KMS-11 (cell line): Measurements from ENCODE around the gene UPF2.

Experiments
- H2AFZ ChIP-seq: fragments of 200-600 bp; sonication (generic); 2 replicates; pipeline ENCODE4 v1.6.1; 2016; ENCODE audit warnings: antibody characterized with exemption, mixed run types, low read depth
- H3K27ac ChIP-seq: fragments of 200-600 bp; sonication (generic); 2 replicates; pipeline ENCODE4 v1.6.1; 2016; ENCODE audit warnings: mild to moderate bottlenecking, mixed run types
- H3K27me3 ChIP-seq: fragments of 200-600 bp; sonication (generic); 2 replicates; pipeline ENCODE4 v1.6.1; 2017; ENCODE audit warnings: mild to moderate bottlenecking, low read depth, mixed run types, moderate library complexity; ENCODE audit not compliant: insufficient read depth
- H3K36me3 ChIP-seq: fragments of 200-600 bp; sonication (generic); 2 replicates; pipeline ENCODE4 v1.6.1; 2017; ENCODE audit warnings: mild to moderate bottlenecking, mixed run types; ENCODE audit not compliant: insufficient read depth
- H3K4me1 ChIP-seq: fragments of 200-600 bp; sonication (generic); 2 replicates; pipeline ENCODE4 v1.6.1; 2016; ENCODE audit warnings: mild to moderate bottlenecking, low read depth, mixed run types; ENCODE audit not compliant: poor library complexity, severe bottlenecking
- H3K4me2 ChIP-seq: fragments of 200-600 bp; sonication (generic); 2 replicates; pipeline ENCODE4 v1.7.0; 2016; ENCODE audit warnings: mild to moderate bottlenecking, mixed run types
- H3K4me3 ChIP-seq: fragments of 200-600 bp; sonication (generic); IDR thresholded peaks from 2 replicates; pipeline ENCODE4 v1.6.1; 2017; ENCODE audit warnings: low read depth, low read length, mixed read lengths; ENCODE audit not compliant: insufficient read depth
- H3K79me2 ChIP-seq: fragments of 200-600 bp; sonication (generic); 2 replicates; pipeline ENCODE4 v1.6.1; 2016; ENCODE audit warnings: low read depth, mixed run types; ENCODE audit not compliant: insufficient read depth
- H3K9ac ChIP-seq: fragments of 200-600 bp; sonication (generic); 2 replicates; pipeline ENCODE4 v1.6.1; 2016; ENCODE audit warnings: mild to moderate bottlenecking, mixed run types
- H4K20me1 ChIP-seq: fragments of 200-600 bp; sonication (generic); 2 replicates; pipeline ENCODE4 v1.6.1; 2016; ENCODE audit warnings: mild to moderate bottlenecking, mixed run types; ENCODE audit not compliant: insufficient read depth
- CTCF ChIP-seq: fragments of 200-600 bp; sonication (generic); conservative IDR thresholded peaks from 2 replicates; pipeline ENCODE4 v1.6.1; 2017; ENCODE audit warnings: low read depth, mild to moderate bottlenecking, antibody characterized with exemption, low read length, moderate library complexity, mixed read lengths

UPF2 gene

DNA sequence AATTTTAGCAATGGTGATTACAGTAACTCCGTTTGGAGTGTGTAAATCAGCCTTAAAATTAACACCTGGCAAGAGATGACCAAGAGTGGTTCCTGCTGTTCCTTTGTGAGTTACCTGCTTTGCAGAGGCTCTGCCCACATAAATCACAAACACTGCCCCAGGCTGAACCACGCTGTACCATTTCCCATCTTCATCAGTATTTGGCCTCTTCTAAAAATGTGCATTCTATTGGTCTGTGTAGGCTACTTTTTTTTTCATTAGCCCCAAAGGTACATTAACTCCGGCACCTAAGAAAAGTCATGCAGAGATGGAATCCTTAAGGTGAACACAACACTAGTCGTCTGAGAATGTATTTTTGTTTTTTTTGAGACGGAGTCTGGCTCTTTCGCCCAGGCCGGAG lies 123.3 kb downstream of the UPF2 start:
- no peaks in the 10 kb centered on the region; the same call in 1 of the 2 replicates for H3K36me3 ChIP-seq
- no peak overlapping the region for H3K27ac ChIP-seq
- TF ChIP-seq CTCF = no peak
- no peaks in the 10 kb centered on the region for H3K27me3 ChIP-seq
- no peaks in the 10 kb centered on the region for H3K4me1 ChIP-seq
- H4K20me1 ChIP-seq = no peaks in the 10 kb centered on the region
- no peak overlapping the region for H3K9ac ChIP-seq
- H2AFZ ChIP-seq = no peak overlapping the region
- no peaks in the 10 kb centered on the region for H3K79me2 ChIP-seq
- H3K4me2 ChIP-seq = no peak overlapping the region
- no peak overlapping the region for H3K4me3 ChIP-seq

GRCh38 chr10:11918384-11918783 lies 124.2 kb downstream of the UPF2 start:
- Histone ChIP-seq H3K36me3 (no peaks in the 10 kb centered on the region; the same call in 1 of the 2 replicates), H3K4me3 (no peak overlapping the region), H3K4me2 (no peak overlapping the region), H3K4me1 (no peaks in the 10 kb centered on the region), H2AFZ (no peak overlapping the region), H3K27me3 (no peaks in the 10 kb centered on the region), H3K9ac (no peak overlapping the region), H3K79me2 (no peaks in the 10 kb centered on the region), H3K27ac (no peak overlapping the region), H4K20me1 (no peaks in the 10 kb centered on the region)
- TF ChIP-seq CTCF = no peak

- H3K4me1 ChIP-seq = no peaks in the 10 kb centered on the region
- no peak for TF ChIP-seq CTCF
- H3K4me2 ChIP-seq = no peak overlapping the region
- no peaks in the 10 kb centered on the region for H3K36me3 ChIP-seq
- H3K79me2 ChIP-seq = no peaks in the 10 kb centered on the region
- no peak overlapping the region for H2AFZ ChIP-seq
- no peaks in the 10 kb centered on the region for H3K27me3 ChIP-seq
- H3K9ac ChIP-seq = no peak overlapping the region
- H3K27ac ChIP-seq = no peak overlapping the region
- no peaks in the 10 kb centered on the region for H4K20me1 ChIP-seq
- H3K4me3 ChIP-seq = no peak overlapping the region
These were observed 129.4 kb downstream of the UPF2 start for GRCh38 chr10:11913079-11913641.

GRCh38 chr10:11910102-11910501 lies 132.5 kb downstream of the UPF2 start:
- Histone ChIP-seq H3K27me3 (no peaks in the 10 kb centered on the region), H3K79me2 (no peaks in the 10 kb centered on the region), H3K4me3 (no peak overlapping the region), H3K9ac (no peak overlapping the region), H3K4me2 (no peak overlapping the region), H3K27ac (no peak overlapping the region), H3K4me1 (no peaks in the 10 kb centered on the region), H4K20me1 (no peaks in the 10 kb centered on the region), H2AFZ (no peak overlapping the region), H3K36me3 (no peaks in the 10 kb centered on the region)
- TF ChIP-seq CTCF = no peak
